Measurements from ENCODE around the gene CCNY.

CCNY gene

DNA sequence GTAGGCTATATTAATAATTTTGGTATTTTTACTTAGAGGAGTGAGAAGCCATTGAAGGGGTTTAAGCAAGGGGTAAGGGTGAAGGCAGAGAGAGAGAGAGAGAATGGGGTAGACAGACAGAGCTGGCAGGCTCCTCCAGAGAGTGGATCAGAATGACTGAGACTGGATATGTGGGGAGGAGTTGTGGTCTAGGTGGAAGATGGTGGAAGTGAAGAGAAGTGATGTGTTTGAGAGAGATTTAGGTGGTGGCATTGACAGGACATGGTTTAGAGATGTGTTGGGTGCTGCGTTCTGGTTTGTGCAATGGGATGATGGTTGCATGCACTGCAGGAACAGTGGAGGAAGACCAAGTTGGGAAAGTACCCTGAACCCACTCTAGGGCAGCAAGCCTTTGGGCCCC lies 92.2 kb downstream of the CCNY start:
- no peak for DNase-seq (ENCODE audit: insufficient read length, low spot score)
- no peak for TF ChIP-seq POLR2A (IDR thresholded peaks at IDR 0.05; ENCODE audit: low read depth, low read length)
- no peak for TF ChIP-seq POU2F2 (IDR thresholded peaks at IDR 0.05; ENCODE audit: low read depth, low read length)
- TF ChIP-seq POLR2AphosphoS5 (IDR thresholded peaks at IDR 0.05; ENCODE audit: low read depth, low read length), result no peak
- no peak for TF ChIP-seq SPI1 (IDR thresholded peaks at IDR 0.05; ENCODE audit: low read depth, low read length)
- no peak for TF ChIP-seq TAF1 (IDR thresholded peaks at IDR 0.05; ENCODE audit: low read depth, low read length)
- no peak for TF ChIP-seq PAX5 (IDR thresholded peaks at IDR 0.05; ENCODE audit: insufficient read depth, low read length, severe bottlenecking)
- no peak for FAIRE-seq

- DNase-seq (ENCODE audit: insufficient read length, low spot score), result no peak
- no peak for FAIRE-seq
- no peak for TF ChIP-seq POLR2AphosphoS5 (IDR thresholded peaks at IDR 0.05; ENCODE audit: low read depth, low read length)
- TF ChIP-seq POU2F2 (IDR thresholded peaks at IDR 0.05; ENCODE audit: low read depth, low read length), result no peak
- no peak for TF ChIP-seq PAX5 (IDR thresholded peaks at IDR 0.05; ENCODE audit: insufficient read depth, low read length, severe bottlenecking)
- TF ChIP-seq POLR2A (IDR thresholded peaks at IDR 0.05; ENCODE audit: low read depth, low read length), result no peak
Measured at GRCh38 chr10:35432781-35433338, 96.6 kb downstream of the CCNY start.

DNA sequence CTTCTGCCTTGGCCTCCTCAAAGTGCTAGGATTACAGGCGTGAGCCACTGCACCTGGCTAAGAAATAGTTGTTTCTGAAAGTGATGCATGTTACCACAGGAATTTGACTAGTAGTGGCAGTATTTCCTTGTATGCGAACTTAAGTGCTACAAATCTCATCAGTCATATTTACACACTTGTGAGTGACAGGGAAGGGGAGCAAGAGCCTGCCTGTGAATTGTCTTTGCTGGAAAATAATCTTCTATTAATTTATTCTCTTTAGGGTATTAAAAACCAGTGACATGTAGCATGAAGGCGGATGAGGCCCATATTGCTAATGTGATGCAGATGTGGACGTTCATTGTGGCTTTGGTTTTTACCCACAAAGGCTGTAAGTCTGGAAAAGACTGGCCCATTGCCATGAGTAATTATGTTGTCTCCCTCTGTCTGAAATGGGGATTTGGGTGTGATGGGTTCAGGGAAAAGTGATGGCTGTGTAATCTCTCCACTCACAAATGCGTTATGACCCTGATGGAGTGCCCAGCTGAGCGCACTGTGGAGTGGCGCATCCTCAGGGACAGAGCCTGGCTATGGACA lies 97.6 kb downstream of the CCNY start:
- no peak for TF ChIP-seq PAX5 (IDR thresholded peaks at IDR 0.05; ENCODE audit: insufficient read depth, low read length, severe bottlenecking)
- no peak for TF ChIP-seq POU2F2 (IDR thresholded peaks at IDR 0.05; ENCODE audit: low read depth, low read length)
- TF ChIP-seq POLR2A (IDR thresholded peaks at IDR 0.05; ENCODE audit: low read depth, low read length), result no peak
- no peak for TF ChIP-seq POLR2AphosphoS5 (IDR thresholded peaks at IDR 0.05; ENCODE audit: low read depth, low read length)
- no peak for TF ChIP-seq TAF1 (IDR thresholded peaks at IDR 0.05; ENCODE audit: low read depth, low read length)
- no peak for TF ChIP-seq SPI1 (IDR thresholded peaks at IDR 0.05; ENCODE audit: low read depth, low read length)
- no peak for FAIRE-seq
- no peak for DNase-seq (ENCODE audit: insufficient read length, low spot score)

DNA sequence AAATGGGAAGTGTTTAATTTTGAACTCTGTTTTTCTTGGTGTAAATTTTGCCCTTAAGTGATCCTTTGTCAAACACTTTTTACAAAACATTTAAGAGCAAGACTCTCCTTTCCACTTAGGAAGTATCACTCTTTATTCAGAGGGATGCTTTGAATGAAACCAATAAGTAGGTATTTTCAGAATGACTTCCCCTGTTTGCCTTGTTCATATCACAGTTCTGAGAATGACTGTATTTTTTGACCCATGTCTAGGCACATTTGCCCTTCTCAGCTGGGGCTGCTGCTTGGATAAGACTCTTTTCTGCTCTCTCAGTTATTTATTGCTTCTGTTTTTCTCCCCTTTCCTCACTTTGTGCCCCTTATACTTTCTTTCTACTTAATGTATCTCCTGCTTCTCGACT lies 98.2 kb downstream of the CCNY start:
- FAIRE-seq (peak; percentile 13), DNase-seq (ENCODE audit: insufficient read length, low spot score) (no peak)
- TF ChIP-seq SPI1 (IDR thresholded peaks at IDR 0.05; ENCODE audit: low read depth, low read length) (0 out of 2 replicates have a peak, but pooled peaks have one; percentile 14), TAF1 (IDR thresholded peaks at IDR 0.05; ENCODE audit: low read depth, low read length) (no peak)

- DNase-seq (ENCODE audit: insufficient read length, low spot score), result no peak
- TF ChIP-seq PAX5 (IDR thresholded peaks at IDR 0.05; ENCODE audit: insufficient read depth, low read length, severe bottlenecking), result no peak
- FAIRE-seq, result peak; percentile 31
Measured at GRCh38 chr10:35435824-35436223, 99.5 kb downstream of the CCNY start.

DNA sequence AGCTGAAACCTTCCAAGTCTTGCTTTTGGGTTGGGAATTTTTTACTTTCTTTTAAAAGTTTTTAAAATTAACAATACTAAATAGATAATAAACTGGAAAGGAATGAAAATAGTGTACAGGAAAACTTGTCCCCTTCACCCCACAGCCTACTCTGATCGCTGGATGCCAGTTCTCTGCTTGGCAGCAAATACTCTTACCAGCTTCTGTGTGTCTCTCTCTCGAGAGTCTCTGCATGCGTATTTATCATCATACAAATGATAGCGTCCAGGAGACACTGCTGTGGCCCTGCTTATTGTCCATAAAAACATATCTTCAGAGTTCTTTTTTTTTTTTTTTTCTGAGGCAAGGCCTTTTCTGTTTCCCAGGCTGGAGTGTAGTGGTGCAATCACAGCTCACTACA lies 101.5 kb downstream of the CCNY start:
- DNase-seq (ENCODE audit: insufficient read length, low spot score) (no peak), FAIRE-seq (no peak)
- TF ChIP-seq TAF1 (IDR thresholded peaks at IDR 0.05; ENCODE audit: low read depth, low read length) (no peak), SPI1 (IDR thresholded peaks at IDR 0.05; ENCODE audit: low read depth, low read length) (no peak), POLR2AphosphoS5 (IDR thresholded peaks at IDR 0.05; ENCODE audit: low read depth, low read length) (no peak), POU2F2 (IDR thresholded peaks at IDR 0.05; ENCODE audit: low read depth, low read length) (no peak), PAX5 (IDR thresholded peaks at IDR 0.05; ENCODE audit: insufficient read depth, low read length, severe bottlenecking) (no peak)

GRCh38 chr10:35438718-35439571 lies 102.6 kb downstream of the CCNY start:
- FAIRE-seq, result no peak
- DNase-seq (ENCODE audit: insufficient read length, low spot score), result no peak
- TF ChIP-seq POLR2AphosphoS5 (IDR thresholded peaks at IDR 0.05; ENCODE audit: low read depth, low read length) (no peak), PAX5 (IDR thresholded peaks at IDR 0.05; ENCODE audit: insufficient read depth, low read length, severe bottlenecking) (no peak), SPI1 (IDR thresholded peaks at IDR 0.05; ENCODE audit: low read depth, low read length) (no peak), POLR2A (IDR thresholded peaks at IDR 0.05; ENCODE audit: low read depth, low read length) (no peak), TAF1 (IDR thresholded peaks at IDR 0.05; ENCODE audit: low read depth, low read length) (no peak), POU2F2 (IDR thresholded peaks at IDR 0.05; ENCODE audit: low read depth, low read length) (no peak)

DNA sequence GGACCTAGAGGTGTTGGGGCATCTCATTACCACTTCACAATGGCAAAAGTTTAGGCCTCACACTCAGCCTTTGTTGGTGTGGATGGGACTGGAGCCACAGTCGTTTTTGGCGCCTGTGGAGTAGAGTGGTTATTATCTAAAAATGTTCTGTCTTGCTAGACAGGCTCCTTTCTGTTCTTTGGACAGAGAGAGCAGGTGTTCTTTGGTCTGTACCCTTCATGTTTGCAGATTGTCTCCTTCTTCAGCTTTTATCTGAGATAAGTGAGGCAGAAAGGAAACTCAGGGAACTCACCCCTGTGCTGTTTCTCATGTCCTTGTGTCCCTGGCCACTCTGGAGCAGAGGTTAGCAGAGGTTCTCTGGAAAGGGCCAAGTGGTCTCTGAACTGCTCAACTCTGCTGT lies 103.7 kb downstream of the CCNY start:
- TF ChIP-seq SPI1 (IDR thresholded peaks at IDR 0.05; ENCODE audit: low read depth, low read length), result no peak
- no peak for TF ChIP-seq POU2F2 (IDR thresholded peaks at IDR 0.05; ENCODE audit: low read depth, low read length)
- no peak for TF ChIP-seq TAF1 (IDR thresholded peaks at IDR 0.05; ENCODE audit: low read depth, low read length)
- TF ChIP-seq POLR2A (IDR thresholded peaks at IDR 0.05; ENCODE audit: low read depth, low read length), result no peak
- no peak for TF ChIP-seq POLR2AphosphoS5 (IDR thresholded peaks at IDR 0.05; ENCODE audit: low read depth, low read length)
- TF ChIP-seq PAX5 (IDR thresholded peaks at IDR 0.05; ENCODE audit: insufficient read depth, low read length, severe bottlenecking), result no peak
- no peak for FAIRE-seq
- DNase-seq (ENCODE audit: insufficient read length, low spot score), result no peak

GRCh38 chr10:35442028-35442427 lies 105.7 kb downstream of the CCNY start:
- DNase-seq (ENCODE audit: insufficient read length, low spot score) (no peak), FAIRE-seq (no peak)
- TF ChIP-seq POU2F2 (IDR thresholded peaks at IDR 0.05; ENCODE audit: low read depth, low read length) (no peak), SPI1 (IDR thresholded peaks at IDR 0.05; ENCODE audit: low read depth, low read length) (no peak), POLR2AphosphoS5 (IDR thresholded peaks at IDR 0.05; ENCODE audit: low read depth, low read length) (no peak), PAX5 (IDR thresholded peaks at IDR 0.05; ENCODE audit: insufficient read depth, low read length, severe bottlenecking) (no peak), TAF1 (IDR thresholded peaks at IDR 0.05; ENCODE audit: low read depth, low read length) (no peak)

GRCh38 chr10:35442592-35442991 lies 106.3 kb downstream of the CCNY start:
- FAIRE-seq (peak; percentile 40), DNase-seq (ENCODE audit: insufficient read length, low spot score) (no peak)
- TF ChIP-seq TAF1 (IDR thresholded peaks at IDR 0.05; ENCODE audit: low read depth, low read length), result no peak
- no peak for TF ChIP-seq POLR2A (IDR thresholded peaks at IDR 0.05; ENCODE audit: low read depth, low read length)
- no peak for TF ChIP-seq PAX5 (IDR thresholded peaks at IDR 0.05; ENCODE audit: insufficient read depth, low read length, severe bottlenecking)
- no peak for TF ChIP-seq SPI1 (IDR thresholded peaks at IDR 0.05; ENCODE audit: low read depth, low read length)
- no peak for TF ChIP-seq POLR2AphosphoS5 (IDR thresholded peaks at IDR 0.05; ENCODE audit: low read depth, low read length)
- no peak for TF ChIP-seq POU2F2 (IDR thresholded peaks at IDR 0.05; ENCODE audit: low read depth, low read length)

Measured in GM12891 (cell line).